GM19023 (cell line): ENCODE measurements around the gene TMC7.

Experiments
- ATAC-seq: cut with Tn5 transposase; IDR thresholded peaks from one replicate; pipeline ENCODE4 v1.9.1; 2021; ENCODE audit warnings: mild to moderate bottlenecking, moderate library complexity; ENCODE audit not compliant: unreplicated experiment

TMC7 gene

DNA sequence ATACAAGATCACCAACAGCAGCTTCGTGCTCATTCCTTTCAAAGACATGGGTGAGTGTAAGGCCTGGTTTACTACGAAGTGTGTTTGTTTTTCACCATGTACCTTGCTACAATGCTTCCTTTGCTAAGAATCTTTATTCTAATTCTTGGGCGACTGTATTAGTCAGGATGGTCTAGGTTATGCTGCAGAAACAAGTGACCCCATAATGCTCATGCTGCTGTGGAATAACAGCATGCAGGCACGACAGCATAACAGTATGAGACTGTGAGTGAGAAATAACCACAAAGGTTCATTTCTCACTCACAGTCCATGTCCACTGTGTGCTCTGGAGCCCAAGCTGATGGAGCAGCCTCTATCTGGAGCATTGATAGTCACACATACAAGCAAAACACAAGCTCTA lies 38.0 kb downstream of the TMC7 start:
- ATAC-seq, result no peak

DNA sequence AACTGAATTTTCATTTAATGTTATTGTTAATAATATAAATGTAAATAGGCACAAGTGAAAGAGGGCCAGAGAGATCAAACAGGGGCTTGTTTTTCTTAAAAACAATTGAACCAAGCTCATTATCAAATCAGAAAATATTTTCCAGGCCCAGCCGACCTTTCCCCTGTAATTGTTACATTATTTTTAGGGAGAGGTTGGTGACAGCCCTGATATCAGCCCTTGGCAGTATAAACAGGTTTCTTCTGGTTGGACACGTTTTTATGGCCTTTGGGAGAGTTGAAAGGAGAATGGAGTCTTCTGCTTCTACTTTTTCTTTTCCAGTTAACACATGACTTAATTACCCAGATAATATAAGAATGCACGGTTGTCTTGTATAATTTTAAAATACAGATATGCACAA lies 43.7 kb downstream of the TMC7 start:
- no peak for ATAC-seq

DNA sequence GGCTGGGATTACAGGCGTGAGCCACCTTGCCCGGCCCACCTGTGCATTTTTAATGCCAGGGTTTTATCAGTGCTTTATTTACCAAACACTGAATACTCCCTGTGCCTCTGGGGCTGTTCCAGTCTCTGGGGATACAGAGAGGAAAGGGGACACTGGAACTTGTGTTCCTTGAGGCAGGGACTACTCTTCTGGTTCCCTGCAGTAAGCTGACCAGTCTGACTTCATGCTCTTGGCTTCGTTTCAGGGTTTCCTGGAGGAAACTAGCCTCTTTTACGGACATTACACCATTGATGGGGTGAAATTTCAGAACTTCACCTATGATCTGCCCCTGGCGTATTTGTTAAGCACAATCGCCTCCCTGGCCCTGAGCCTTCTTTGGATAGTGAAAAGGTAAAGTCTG lies 46.2 kb downstream of the TMC7 start:
- no peak for ATAC-seq

DNA sequence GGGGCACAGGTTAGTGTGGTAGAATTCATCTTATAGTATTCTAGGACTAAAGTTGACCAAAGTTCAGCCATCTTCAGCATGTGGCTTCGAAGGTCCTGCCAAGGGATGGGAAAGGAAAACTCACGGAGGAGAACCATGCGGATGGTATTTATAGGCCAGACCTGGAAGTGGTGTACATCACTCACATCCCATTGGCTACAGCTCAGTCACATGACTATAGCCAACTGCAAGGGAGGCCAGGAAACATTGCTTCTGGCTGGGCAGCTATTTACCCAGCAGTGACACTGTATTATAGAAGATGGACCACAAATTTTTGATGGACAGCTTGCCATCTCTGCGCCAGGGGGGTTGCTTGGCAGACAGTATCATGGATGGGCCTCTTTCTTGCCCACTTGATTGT lies 48.0 kb downstream of the TMC7 start:
- ATAC-seq, result no peak

- no peak for ATAC-seq
These were observed 50.0 kb downstream of the TMC7 start for GRCh38 chr16:19033761-19034160.

GRCh38 chr16:19040400-19040799 lies 56.7 kb downstream of the TMC7 start:
- no peak for ATAC-seq

- no peak for ATAC-seq
These were observed 61.0 kb downstream of the TMC7 start for GRCh38 chr16:19044769-19045168.

DNA sequence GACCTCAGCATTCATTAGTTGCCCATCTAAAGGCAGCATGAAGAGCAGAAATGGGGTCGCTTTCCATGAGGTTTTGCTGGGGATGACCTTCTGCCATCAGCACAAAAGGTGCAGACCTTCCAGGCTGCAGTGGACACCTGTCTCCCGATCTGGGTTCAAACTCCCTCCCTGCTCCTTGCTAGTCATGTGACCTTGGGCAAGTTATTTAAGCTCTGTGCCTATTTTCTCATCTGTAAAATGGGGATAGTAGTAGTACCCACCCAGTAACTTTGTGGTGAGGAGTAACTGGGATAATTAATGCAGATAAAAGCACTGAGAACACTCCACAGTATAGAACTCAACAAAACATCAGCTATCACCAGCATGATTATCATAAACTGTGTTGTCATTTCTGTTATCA lies 62.3 kb downstream of the TMC7 start:
- no peak for ATAC-seq

DNA sequence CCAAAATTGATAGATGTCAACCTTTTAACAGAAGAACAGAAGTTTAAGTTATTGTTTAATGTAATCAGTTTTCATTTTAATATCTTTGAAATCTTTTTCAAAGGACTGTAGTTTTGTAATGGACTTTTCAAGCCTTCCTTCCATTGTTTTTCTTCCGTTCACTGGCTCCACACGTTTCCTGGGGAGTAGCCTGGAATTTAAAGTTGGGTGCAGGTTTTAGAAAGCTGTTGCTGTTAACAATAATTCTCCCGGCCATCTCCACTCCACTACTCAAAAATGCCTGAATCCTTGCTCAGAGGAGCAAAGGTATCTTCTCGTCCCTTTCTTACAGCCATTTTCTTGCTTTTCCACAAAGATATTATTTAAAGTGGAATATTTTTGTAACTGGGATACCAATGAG lies 79.0 kb downstream of the TMC7 start:
- ATAC-seq, result no peak

- ATAC-seq, result no peak
These were observed 83.2 kb downstream of the TMC7 start for GRCh38 chr16:19066988-19067348.

DNA sequence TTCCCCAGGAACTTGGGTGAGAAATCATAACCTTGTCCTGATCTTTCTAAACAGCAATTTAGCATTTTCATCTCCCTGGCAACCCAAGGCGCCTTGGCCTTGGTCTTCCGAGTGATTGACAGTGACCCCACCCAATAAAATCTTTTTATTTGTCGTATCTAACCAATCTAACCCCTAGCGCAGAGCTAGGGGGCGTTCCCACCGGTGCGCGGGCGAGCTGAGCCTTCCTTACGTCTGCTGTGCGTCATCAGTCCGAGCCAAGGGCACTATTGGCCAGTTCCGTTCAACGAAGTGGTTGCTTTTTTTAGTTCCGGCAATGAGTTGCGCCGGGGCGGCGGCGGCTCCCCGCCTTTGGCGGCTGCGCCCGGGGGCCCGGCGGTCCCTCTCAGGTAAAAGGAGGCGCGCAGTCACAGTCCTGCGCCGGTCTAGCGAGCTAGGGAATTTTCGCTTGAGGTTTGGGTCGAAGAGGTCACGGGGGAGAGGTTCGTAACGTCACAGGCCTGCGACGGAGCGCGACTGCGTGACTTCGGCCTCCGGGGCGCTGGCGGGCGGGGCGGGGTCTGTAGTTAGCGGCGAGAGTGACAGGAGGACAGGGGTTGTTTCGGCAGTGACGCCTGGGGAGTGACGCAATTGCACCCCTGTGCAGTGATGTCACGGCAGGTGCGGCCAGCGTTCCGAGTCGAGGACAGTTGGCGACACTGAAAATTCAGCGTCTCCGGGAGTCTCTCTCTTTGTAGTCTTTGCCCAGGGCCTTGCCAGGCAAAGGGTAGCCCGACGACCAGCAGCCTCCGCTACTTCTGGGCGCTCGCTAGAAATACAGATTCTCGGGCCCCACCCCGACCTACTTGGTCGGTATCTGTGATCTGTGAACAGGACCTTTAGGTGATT lies 83.9 kb downstream of the TMC7 start, which contains the start of gene COQ7:
Gene COQ7, plus strand, starts transcription at position 266 of the 888 bp plus-strand sequence. Its CDS starts 51 bp downstream, at position 317.
- peak; percentile 91 for ATAC-seq

GRCh38 chr16:19068237-19068815 lies 84.6 kb downstream of the TMC7 start:
- ATAC-seq, result no peak

DNA sequence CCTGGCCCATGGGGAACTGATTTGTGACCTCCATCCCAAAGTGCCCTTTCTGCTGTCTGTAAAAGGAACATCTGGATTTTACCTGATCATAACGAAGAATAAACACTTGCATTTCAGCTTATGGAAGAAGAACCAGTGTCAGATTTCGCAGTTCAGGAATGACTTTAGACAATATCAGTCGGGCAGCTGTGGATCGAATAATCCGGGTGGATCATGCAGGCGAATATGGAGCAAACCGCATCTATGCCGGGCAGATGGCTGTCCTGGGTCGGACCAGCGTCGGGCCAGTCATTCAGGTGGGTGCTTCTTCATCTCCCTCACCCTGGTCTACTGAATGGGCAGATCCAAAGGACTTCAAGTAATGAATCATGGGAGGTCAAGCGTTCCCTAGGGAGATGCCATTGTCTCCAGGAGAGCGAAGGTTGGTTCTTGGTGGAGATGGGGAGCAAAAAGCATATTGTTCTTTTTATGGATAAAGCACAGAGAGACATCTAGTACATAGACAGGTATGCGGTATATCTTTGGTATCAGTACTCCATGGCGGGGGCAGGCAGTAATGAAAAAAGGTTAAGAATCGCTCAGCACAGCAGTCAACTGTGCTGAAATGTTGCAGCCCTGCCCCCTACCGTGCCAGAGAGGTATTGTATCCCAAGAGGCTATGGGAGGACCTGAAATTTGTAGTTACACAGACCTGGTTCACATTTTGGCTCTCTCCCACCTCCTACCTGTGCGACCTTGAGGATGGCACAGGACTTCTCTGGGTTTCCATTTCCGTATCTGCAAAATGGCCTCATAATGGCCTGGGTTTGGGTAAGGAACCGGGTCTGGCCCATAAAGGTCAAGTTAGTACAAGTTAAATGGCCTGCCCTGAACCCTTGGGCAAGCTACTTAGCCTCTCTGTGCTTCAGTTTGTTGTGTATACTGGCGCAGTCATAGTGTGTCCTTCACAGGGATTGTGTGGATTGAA lies 88.4 kb downstream of the TMC7 start:
- no peak for ATAC-seq

GRCh38 chr16:19073344-19073743 lies 89.6 kb downstream of the TMC7 start:
- no peak for ATAC-seq

GRCh38 chr16:19073863-19074262 lies 90.1 kb downstream of the TMC7 start:
- no peak for ATAC-seq

- ATAC-seq, result no peak
These were observed 91.8 kb downstream of the TMC7 start for GRCh38 chr16:19075511-19075910.

- no peak for ATAC-seq
These were observed 94.1 kb downstream of the TMC7 start for GRCh38 chr16:19077879-19078278.

DNA sequence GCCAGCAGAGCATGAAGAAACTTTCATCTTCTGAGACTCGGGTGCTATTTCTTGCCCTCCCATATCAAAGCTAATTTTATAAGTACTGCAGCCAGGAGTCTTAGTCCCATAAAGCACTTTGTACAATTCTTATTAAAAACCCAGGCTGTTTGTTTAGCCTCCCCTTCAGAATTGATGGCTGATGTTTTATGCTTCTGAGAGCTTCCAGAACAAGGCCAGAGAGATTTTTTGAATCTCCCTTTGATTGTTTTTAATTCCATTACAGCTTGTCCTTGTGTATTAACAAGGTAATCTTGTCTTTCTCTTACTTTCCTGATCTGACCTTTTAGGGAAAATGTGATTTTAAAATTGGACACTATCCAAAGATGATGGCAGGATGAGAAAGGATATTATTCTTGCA lies 99.9 kb downstream of the TMC7 start:
- no peak for ATAC-seq

GRCh38 chr16:19084139-19084538 lies 100.4 kb downstream of the TMC7 start:
- ATAC-seq, result no peak

DNA sequence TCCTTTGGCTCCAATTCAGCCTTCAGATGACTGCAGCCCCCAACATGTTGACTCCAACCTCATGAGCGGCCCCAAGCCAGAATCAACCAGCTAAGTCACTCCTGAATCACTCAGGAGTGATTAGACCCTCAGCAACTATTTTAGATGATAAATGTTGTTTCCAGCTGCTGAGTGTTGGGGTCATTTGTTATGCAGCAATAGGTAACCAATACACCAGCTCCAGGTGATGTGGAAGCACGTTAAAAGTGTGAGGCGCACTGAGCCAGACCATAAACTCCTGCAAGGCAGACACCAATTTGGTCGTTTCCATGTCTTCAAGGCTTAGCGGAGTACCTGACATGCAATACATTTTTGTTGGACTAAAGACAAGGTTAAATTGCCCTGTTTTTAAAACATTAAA lies 101.1 kb downstream of the TMC7 start:
- ATAC-seq, result no peak

DNA sequence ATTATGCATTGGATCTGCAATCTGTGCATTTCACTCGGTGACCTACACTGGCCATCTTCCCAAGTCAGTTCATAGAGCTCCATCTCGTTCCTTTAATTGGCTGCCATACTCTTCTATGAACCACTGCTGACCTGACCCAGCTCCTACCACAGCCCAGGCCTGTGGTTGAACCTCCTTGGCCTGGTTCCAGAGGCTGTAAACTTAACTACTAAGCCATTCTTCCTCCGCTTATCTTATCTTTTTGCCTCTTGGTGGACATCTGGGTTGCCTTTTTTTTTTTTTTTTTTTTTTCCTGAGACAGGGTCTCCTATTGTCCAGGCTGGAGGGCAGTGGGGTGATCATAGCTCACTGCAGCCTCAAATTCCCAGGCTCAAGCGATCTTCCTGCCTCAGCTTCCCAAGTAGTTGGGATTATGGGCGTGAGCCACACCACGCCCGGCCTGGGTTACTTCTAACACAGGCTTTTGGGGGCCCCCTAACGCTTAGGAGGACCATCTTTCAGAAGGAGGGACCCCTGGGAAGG lies 102.0 kb downstream of the TMC7 start:
- no peak for ATAC-seq
